A549 (cell line): Measurements from ENCODE around the gene QPCT. TPM values are rescaled to one million over a fixed set of nuclear protein-coding genes. Genes with fewer than 3 reads are reported as not detected.

ENCODE experiments used
- ATAC-seq, 2 experiments: fragments of 200-7000 bp in 1 of 2; fragments of >200 bp in 1 of 2; cut with Nextera tagmentation in 1 of 2; cut with Tn5 transposase in 1 of 2; 3 replicates each; pipeline versions ENCODE4 v1.8.0 to v1.9.1; 2018 to 2020; ENCODE audit warnings: mild to moderate bottlenecking in 1 of 2, moderate library complexity in 1 of 2
- CTCF ChIA-PET: fragments of 300-600 bp; sonication (Branson Sonifier 250); formaldehyde crosslinking; extraction: SDS; loops from one replicate; lab custom pipeline; 2021; ENCODE audit warnings: antibody characterized with exemption, inconsistent platforms; lab: Yijun Ruan, JAX
- POLR2A ChIA-PET: fragments of 350-600 bp; formaldehyde crosslinking; extraction: SDS; loops from one replicate; lab custom pipeline; 2021; ENCODE audit warnings: antibody characterized with exemption, inconsistent platforms; lab: Yijun Ruan, JAX
- DNase-seq, 2 experiments: peaks; one replicate each; pipeline versions ENCODE4 v3.0.0 to v3.0.0-alpha.2; 2011 to 2016; ENCODE audit warnings: low read depth in 1 of 2, low spot score in 1 of 2
- FAIRE-seq: peaks from 2 replicates; lab custom pipeline; 2011; peaks lifted over from hg19 to GRCh38; lab: Jason Lieb, UNC
- H3K27ac ChIP-seq, 2 experiments: fragments of >200 bp; sonication (Bioruptor Twin); formaldehyde crosslinking; 3 replicates each; pipeline ENCODE4 v1.5.1; 2016 to 2017
- H3K4me1 ChIP-seq: fragments of >200 bp; sonication (Bioruptor Twin); formaldehyde crosslinking; 3 replicates; pipeline ENCODE4 v1.6.1; 2016
- H3K4me2 ChIP-seq: fragments of >200 bp; sonication (Bioruptor Twin); formaldehyde crosslinking; 3 replicates; pipeline ENCODE4 v1.6.1; 2016
- H3K4me3 ChIP-seq: fragments of >200 bp; sonication (Bioruptor Twin); formaldehyde crosslinking; 3 replicates; pipeline ENCODE4 v1.5.1; 2016
- H3K9me3 ChIP-seq: fragments of >200 bp; sonication (Bioruptor Twin); formaldehyde crosslinking; 3 replicates; pipeline ENCODE4 v1.6.1; 2016
- BCL3 ChIP-seq: fragments of >200 bp; sonication (Bioruptor Twin); formaldehyde crosslinking; IDR thresholded peaks from 3 replicates; pipeline ENCODE4 v1.6.1; 2016
- BHLHE40 ChIP-seq: IDR thresholded peaks from 2 replicates; pipeline ENCODE4 v1.6.1; 2012; ENCODE audit warnings: low read depth, low read length, inconsistent platforms
- CBX8 ChIP-seq: fragments of 200-600 bp; sonication (generic); IDR thresholded peaks from 2 replicates; pipeline ENCODE4 v1.6.1; 2016
- CEBPB ChIP-seq, 2 experiments: fragments of >200 bp in 1 of 2; sonication (Bioruptor Twin) in 1 of 2; formaldehyde crosslinking in 1 of 2; IDR thresholded peaks; 2 replicates each; pipeline ENCODE4 v1.6.1; 2012 to 2016
- EHF ChIP-seq: fragments of 250-450 bp; sonication (Bioruptor Pico); IDR thresholded peaks from 2 replicates; pipeline ENCODE4 v1.5.0; 2020; ENCODE audit warnings: mild to moderate bottlenecking
- EHMT2 ChIP-seq: fragments of 200-600 bp; sonication (generic); IDR thresholded peaks from 2 replicates; pipeline ENCODE4 v1.6.1; 2016; ENCODE audit warnings: antibody characterized with exemption, low read depth, mild to moderate bottlenecking, moderate library complexity
- FOSB ChIP-seq: fragments of 250-450 bp; sonication (Bioruptor Pico); IDR thresholded peaks from 2 replicates; pipeline ENCODE4 v1.5.0; 2020; ENCODE audit warnings: mild to moderate bottlenecking, moderate library complexity
- FOSL2 ChIP-seq, 2 experiments: fragments of 450-650 bp in 1 of 2; fragments of >200 bp in 1 of 2; sonication (Bioruptor Twin) in 1 of 2; formaldehyde crosslinking; IDR thresholded peaks; 2 replicates each; pipeline versions ENCODE4 v1.5.0 to v1.6.1; 2016 to 2020; ENCODE audit warnings: mild to moderate bottlenecking in 1 of 2, moderate library complexity in 1 of 2
- FOXS1 ChIP-seq: fragments of 250-450 bp; sonication (Bioruptor Pico); IDR thresholded peaks from 2 replicates; pipeline ENCODE4 v1.5.0; 2020; ENCODE audit warnings: mild to moderate bottlenecking, moderate library complexity
- GATA3 ChIP-seq: IDR thresholded peaks from 2 replicates; pipeline ENCODE4 v1.6.1; 2012; ENCODE audit warnings: borderline replicate concordance
- HES2 ChIP-seq: fragments of >200 bp; sonication (Bioruptor Twin); formaldehyde crosslinking; IDR thresholded peaks from 2 replicates; pipeline ENCODE4 v1.6.1; 2016
- HOXB13 ChIP-seq: fragments of 250-450 bp; sonication (Bioruptor Pico); IDR thresholded peaks from 2 replicates; pipeline ENCODE4 v1.5.0; 2020; ENCODE audit warnings: low read depth, mild to moderate bottlenecking, moderate library complexity
- HOXB5 ChIP-seq: fragments of 250-450 bp; sonication (Bioruptor Pico); IDR thresholded peaks from 2 replicates; pipeline ENCODE4 v1.5.0; 2020; ENCODE audit warnings: mild to moderate bottlenecking, moderate library complexity
- JUN ChIP-seq, 2 experiments: fragments of >200 bp; sonication (Bioruptor Twin); formaldehyde crosslinking; IDR thresholded peaks; 2 replicates in 1 of 2; 3 replicates in 1 of 2; pipeline ENCODE4 v1.6.1; 2016 to 2017
- JUNB ChIP-seq: fragments of >200 bp; sonication (Bioruptor Twin); formaldehyde crosslinking; IDR thresholded peaks from 2 replicates; pipeline ENCODE4 v1.6.1; 2016
- KDM1A ChIP-seq: fragments of 200-600 bp; sonication (generic); IDR thresholded peaks from 2 replicates; pipeline ENCODE4 v1.6.1; 2016; ENCODE audit warnings: low read depth, mild to moderate bottlenecking
- MAZ ChIP-seq: fragments of 150-350 bp; IDR thresholded peaks from 2 replicates; pipeline ENCODE4 v1.6.1; 2014; ENCODE audit warnings: antibody characterized with exemption, low read depth, low read length, borderline replicate concordance
- NFE2L2 ChIP-seq: fragments of 150-350 bp; conservative IDR thresholded peaks from 2 replicates; pipeline ENCODE4 v1.6.1; 2014; ENCODE audit warnings: low read length
- PHF8 ChIP-seq: fragments of 200-600 bp; sonication (generic); IDR thresholded peaks from 2 replicates; pipeline ENCODE4 v1.6.1; 2016; ENCODE audit warnings: low read depth, mild to moderate bottlenecking, antibody characterized with exemption, moderate library complexity, borderline replicate concordance
- POLR2A ChIP-seq: IDR thresholded peaks from 2 replicates; pipeline ENCODE4 v1.6.1; 2012; ENCODE audit warnings: mild to moderate bottlenecking, low read length
- POLR2AphosphoS2 ChIP-seq: conservative IDR thresholded peaks from 2 replicates; pipeline ENCODE4 v1.6.1; 2012; ENCODE audit warnings: low read length, improper control_type of control experiment, inconsistent platforms
- RAD21 ChIP-seq, 2 experiments: fragments of >200 bp in 1 of 2; sonication (Bioruptor Twin) in 1 of 2; formaldehyde crosslinking in 1 of 2; IDR thresholded peaks in 1 of 2; conservative IDR thresholded peaks in 1 of 2; 2 replicates in 1 of 2; 3 replicates in 1 of 2; pipeline ENCODE4 v1.6.1; 2012 to 2018; ENCODE audit warnings: inconsistent platforms in 1 of 2
- RCOR1 ChIP-seq: fragments of 150-350 bp; IDR thresholded peaks from 2 replicates; pipeline ENCODE4 v1.6.1; 2014; ENCODE audit warnings: antibody characterized with exemption, low read length, low read depth
- REST ChIP-seq: fragments of 200-600 bp; sonication (generic); IDR thresholded peaks from 2 replicates; pipeline ENCODE4 v1.6.1; 2016; ENCODE audit warnings: antibody characterized with exemption, mild to moderate bottlenecking, moderate library complexity
- RNF2 ChIP-seq: fragments of 200-600 bp; sonication (generic); IDR thresholded peaks from 2 replicates; pipeline ENCODE4 v1.6.1; 2016; ENCODE audit warnings: low read depth, mild to moderate bottlenecking, antibody characterized with exemption, moderate library complexity, borderline replicate concordance
- SMC3 ChIP-seq: fragments of >200 bp; sonication (Bioruptor Twin); formaldehyde crosslinking; IDR thresholded peaks from 3 replicates; pipeline ENCODE4 v1.6.1; 2018; ENCODE audit warnings: inconsistent platforms
- SREBF2 ChIP-seq: fragments of 450-650 bp; IDR thresholded peaks from 2 replicates; pipeline ENCODE4 v1.6.1; 2014; ENCODE audit warnings: mild to moderate bottlenecking, moderate library complexity
- TFCP2L1 ChIP-seq: fragments of 250-450 bp; sonication (Bioruptor Pico); IDR thresholded peaks from 2 replicates; pipeline ENCODE4 v1.5.0; 2021; ENCODE audit warnings: mild to moderate bottlenecking
- ZNF302 ChIP-seq: fragments of 250-450 bp; sonication (Bioruptor Pico); IDR thresholded peaks from 2 replicates; pipeline ENCODE4 v1.9.0; 2021; ENCODE audit warnings: inconsistent platforms, mild to moderate bottlenecking, moderate library complexity
- ZSCAN20 ChIP-seq: fragments of 250-450 bp; sonication (Bioruptor Pico); IDR thresholded peaks from 2 replicates; pipeline ENCODE4 v1.8.0; 2022; ENCODE audit warnings: mild to moderate bottlenecking, moderate library complexity
- WGBS: methylation state at CpG from one replicate; pipeline ENCODE4 v1.1.6; 2017; ENCODE audit errors: missing lambda C conversion rate; 5-methylcytosine and 5-hydroxymethylcytosine counted together
- polyA plus RNA-seq, 4 experiments: library from polyadenylated mRNA; depleted of rRNA in 3 of 4; stranded (reverse); fragments of >200 nt; fragmentation: RNase III in 1 of 4; extraction: RNeasy Plus Mini Kit Qiagen cat#74134 plus additional on column Dnase treatment in 1 of 4; gene quantifications; 2 replicates in 3 of 4; 3 replicates in 1 of 4; pipeline ENCODE4 v1.2.3, GENCODE V29; 2011 to 2017
- TF ChIP-seq, protein P1 (sequence below): IDR thresholded peaks from 2 replicates; pipeline ENCODE4 v1.6.1; 2012
- TF ChIP-seq, protein P2 (sequence below): IDR thresholded peaks from 2 replicates; pipeline ENCODE4 v1.6.1; 2012

The QPCT gene
- polyA plus RNA-seq, 2 of the 4 experiments (the other 2 are of a cell fraction), result 20.0 to 42.7 TPM

GRCh38 chr2:37319754-37320609, 24.4 kb upstream of the QPCT start (continued):
- TF ChIP-seq JUN (IDR thresholded peaks at IDR 0.05) (no peak), EHF (no peak), POLR2A (no peak), REST (no peak), BCL3 (no peak), POLR2AphosphoS2 (no peak)
- TF ChIP-seq, all 56 proteins: peak for 0

- TF ChIP-seq PHF8 (no peak), HES2 (no peak), FOSB (no peak), ZSCAN20 (CRISPR knock-in tag) (no peak), CBX8 (no peak), ZNF302 (CRISPR knock-in tag) (no peak), SMC3 (no peak), EHF (no peak), HOXB13 (CRISPR knock-in tag) (no peak), SREBF2 (no peak), GATA3 (no peak), EHMT2 (no peak), RNF2 (no peak)
- WGBS, result 87% methylated on average over 4 of the region's 4 CpGs
- ChIA-PET CTCF (interaction anchor here (1.0 kb wide), 1 partner anchor 34 kb away, joined by 3 read pairs; no protein-coding TSS in a partner anchor), POLR2A (no interaction called here)
- H3K4me3 ChIP-seq, result no peak overlapping the region
- no peak overlapping the region for H3K27ac ChIP-seq
- ATAC-seq (no peak), DNase-seq (no peak), FAIRE-seq (no peak)
- H3K4me1 ChIP-seq, result peaks cover 9% of the 10 kb centered on the region
- H3K4me2 ChIP-seq, result no peak overlapping the region
- no peaks in the 10 kb centered on the region for H3K9me3 ChIP-seq
Measured at GRCh38 chr2:37321029-37321682, 23.3 kb upstream of the QPCT start.

DNA sequence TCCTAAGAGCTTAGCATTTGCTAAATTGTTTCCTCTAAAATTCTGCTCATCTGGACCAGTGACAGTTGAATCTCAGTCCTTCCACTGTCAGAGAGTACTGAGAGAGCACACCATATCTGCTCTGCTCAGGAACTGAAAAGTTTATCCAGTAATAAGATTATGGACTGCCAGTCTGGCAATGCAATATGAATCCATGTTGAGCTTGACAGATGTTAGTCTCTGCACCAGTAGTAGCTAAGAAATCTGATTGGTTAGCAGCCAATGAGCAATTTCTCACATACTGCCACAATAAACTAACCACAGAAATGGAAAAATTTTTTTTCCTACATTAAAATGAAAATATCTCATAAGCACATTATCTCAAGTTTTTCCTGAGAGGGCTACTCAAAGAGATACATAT, 22.1 kb upstream of the QPCT start:
- no peak for FAIRE-seq
- CTCF ChIA-PET, result interaction anchor here (1.0 kb wide), 1 partner anchor 35 kb away, joined by 3 read pairs; no protein-coding TSS in a partner anchor
- no peak for DNase-seq
- Histone ChIP-seq H3K27ac (no peak overlapping the region), H3K9me3 (no peaks in the 10 kb centered on the region), H3K4me3 (no peak overlapping the region), H3K4me2 (no peak overlapping the region; the same call in 2 of the 3 replicates), H3K4me1 (peaks cover 9% of the 10 kb centered on the region)
- POLR2A ChIA-PET, result no interaction called here
- no peak for ATAC-seq
- TF ChIP-seq, protein P1, sequence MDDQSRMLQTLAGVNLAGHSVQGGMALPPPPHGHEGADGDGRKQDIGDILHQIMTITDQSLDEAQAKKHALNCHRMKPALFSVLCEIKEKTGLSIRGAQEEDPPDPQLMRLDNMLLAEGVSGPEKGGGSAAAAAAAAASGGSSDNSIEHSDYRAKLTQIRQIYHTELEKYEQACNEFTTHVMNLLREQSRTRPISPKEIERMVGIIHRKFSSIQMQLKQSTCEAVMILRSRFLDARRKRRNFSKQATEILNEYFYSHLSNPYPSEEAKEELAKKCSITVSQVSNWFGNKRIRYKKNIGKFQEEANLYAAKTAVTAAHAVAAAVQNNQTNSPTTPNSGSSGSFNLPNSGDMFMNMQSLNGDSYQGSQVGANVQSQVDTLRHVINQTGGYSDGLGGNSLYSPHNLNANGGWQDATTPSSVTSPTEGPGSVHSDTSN, result no peak
- TF ChIP-seq RAD21 (conservative IDR thresholded peaks at IDR 0.05 in 1 of 2, IDR thresholded peaks at IDR 0.05 in 1 of 2) (no peak), HOXB5 (CRISPR knock-in tag) (no peak), JUNB (no peak), FOXS1 (CRISPR knock-in tag) (no peak), BHLHE40 (no peak), MAZ (no peak), TFCP2L1 (CRISPR knock-in tag) (no peak), RCOR1 (no peak), CEBPB (IDR thresholded peaks at IDR 0.05) (no peak), KDM1A (no peak), NFE2L2 (no peak), FOSL2 (IDR thresholded peaks at IDR 0.05) (no peak), FOSL2 (CRISPR knock-in tag; IDR thresholded peaks at IDR 0.05) (no peak)
- TF ChIP-seq, protein P2, sequence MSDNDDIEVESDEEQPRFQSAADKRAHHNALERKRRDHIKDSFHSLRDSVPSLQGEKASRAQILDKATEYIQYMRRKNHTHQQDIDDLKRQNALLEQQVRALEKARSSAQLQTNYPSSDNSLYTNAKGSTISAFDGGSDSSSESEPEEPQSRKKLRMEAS, result no peak
